Glutamatergic neuron (in vitro differentiated cells): ENCODE results near the gene TTLL1. TPM values are rescaled to one million over a fixed set of nuclear protein-coding genes. Genes with fewer than 3 reads are reported as not detected.

Source experiments
- DNase-seq: peaks from one replicate; pipeline ENCODE4 v3.0.0; 2022
- H3K27ac Mint-ChIP-seq: one replicate; pipeline ENCODE4 v1.8.0; 2020; ENCODE audit warnings: mild to moderate bottlenecking, mixed read lengths, inconsistent platforms; ENCODE audit not compliant: unreplicated experiment
- H3K27me3 Mint-ChIP-seq: one replicate; pipeline ENCODE4 v1.8.0; 2020; ENCODE audit warnings: mild to moderate bottlenecking, moderate library complexity, mixed read lengths, inconsistent platforms; ENCODE audit not compliant: unreplicated experiment
- H3K36me3 Mint-ChIP-seq: one replicate; pipeline ENCODE4 v1.8.0; 2020; ENCODE audit warnings: mild to moderate bottlenecking, mixed read lengths, inconsistent platforms; ENCODE audit not compliant: unreplicated experiment
- H3K4me1 Mint-ChIP-seq: one replicate; pipeline ENCODE4 v1.8.0; 2020; ENCODE audit warnings: mild to moderate bottlenecking, low read depth, mixed read lengths, inconsistent platforms; ENCODE audit not compliant: unreplicated experiment
- H3K4me3 Mint-ChIP-seq: one replicate; pipeline ENCODE4 v1.8.0; 2020; ENCODE audit warnings: mild to moderate bottlenecking, mixed read lengths, inconsistent platforms; ENCODE audit not compliant: unreplicated experiment
- H3K9me3 Mint-ChIP-seq: one replicate; pipeline ENCODE4 v1.8.0; 2020; ENCODE audit warnings: mild to moderate bottlenecking, moderate library complexity, mixed read lengths, inconsistent platforms; ENCODE audit not compliant: unreplicated experiment
- total RNA-seq: library from RNA; stranded (reverse); fragmentation: NEBNext Ultra II Directional; extraction: Animal tissue kit (Norgen Biotek cat#: 25700); gene quantifications from one replicate; pipeline ENCODE4 v1.2.1, GENCODE V29; 2021; ENCODE audit not compliant: unreplicated experiment
- TF ChIP-seq, protein P1 (sequence below): fragments of 200-600 bp; sonication (generic); IDR thresholded peaks from one replicate; pipeline ENCODE4 v1.5.0; 2021; ENCODE audit not compliant: partially characterized antibody, unreplicated experiment

TTLL1 gene
- total RNA-seq, 1 donor from 2014 or later = 22.0 TPM

DNA sequence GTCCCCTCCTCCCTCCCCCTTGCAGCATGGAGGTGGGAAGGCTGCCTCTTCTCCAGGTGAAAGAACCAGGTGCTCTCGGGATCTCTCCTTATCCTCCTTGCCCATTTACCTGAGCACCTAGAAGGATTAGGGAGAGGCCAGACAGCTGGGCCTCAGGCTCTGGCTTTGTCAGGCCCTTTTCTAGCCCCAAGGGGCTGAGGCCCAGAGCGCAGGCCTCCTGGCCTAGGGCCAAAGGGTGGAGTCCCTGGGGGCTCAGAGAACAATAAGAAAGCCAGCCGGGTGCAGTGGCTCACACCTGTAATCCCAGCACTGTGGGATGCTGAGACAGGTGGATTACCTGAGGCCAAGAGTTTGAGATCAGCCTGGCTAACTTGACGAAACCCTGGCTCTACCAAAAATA is 5.4 kb upstream of the TTLL1 start:
- Mint-ChIP-seq H3K9me3 (peaks cover 11% of the 10 kb centered on the region), H3K27ac (no peak overlapping the region), H3K27me3 (peaks cover 3% of the 10 kb centered on the region), H3K36me3 (peaks cover 10% of the 10 kb centered on the region), H3K4me3 (no peak overlapping the region), H3K4me1 (no peaks in the 10 kb centered on the region)
- DNase-seq = no peak
- TF ChIP-seq, protein P1, sequence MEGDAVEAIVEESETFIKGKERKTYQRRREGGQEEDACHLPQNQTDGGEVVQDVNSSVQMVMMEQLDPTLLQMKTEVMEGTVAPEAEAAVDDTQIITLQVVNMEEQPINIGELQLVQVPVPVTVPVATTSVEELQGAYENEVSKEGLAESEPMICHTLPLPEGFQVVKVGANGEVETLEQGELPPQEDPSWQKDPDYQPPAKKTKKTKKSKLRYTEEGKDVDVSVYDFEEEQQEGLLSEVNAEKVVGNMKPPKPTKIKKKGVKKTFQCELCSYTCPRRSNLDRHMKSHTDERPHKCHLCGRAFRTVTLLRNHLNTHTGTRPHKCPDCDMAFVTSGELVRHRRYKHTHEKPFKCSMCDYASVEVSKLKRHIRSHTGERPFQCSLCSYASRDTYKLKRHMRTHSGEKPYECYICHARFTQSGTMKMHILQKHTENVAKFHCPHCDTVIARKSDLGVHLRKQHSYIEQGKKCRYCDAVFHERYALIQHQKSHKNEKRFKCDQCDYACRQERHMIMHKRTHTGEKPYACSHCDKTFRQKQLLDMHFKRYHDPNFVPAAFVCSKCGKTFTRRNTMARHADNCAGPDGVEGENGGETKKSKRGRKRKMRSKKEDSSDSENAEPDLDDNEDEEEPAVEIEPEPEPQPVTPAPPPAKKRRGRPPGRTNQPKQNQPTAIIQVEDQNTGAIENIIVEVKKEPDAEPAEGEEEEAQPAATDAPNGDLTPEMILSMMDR = no peak

DNA sequence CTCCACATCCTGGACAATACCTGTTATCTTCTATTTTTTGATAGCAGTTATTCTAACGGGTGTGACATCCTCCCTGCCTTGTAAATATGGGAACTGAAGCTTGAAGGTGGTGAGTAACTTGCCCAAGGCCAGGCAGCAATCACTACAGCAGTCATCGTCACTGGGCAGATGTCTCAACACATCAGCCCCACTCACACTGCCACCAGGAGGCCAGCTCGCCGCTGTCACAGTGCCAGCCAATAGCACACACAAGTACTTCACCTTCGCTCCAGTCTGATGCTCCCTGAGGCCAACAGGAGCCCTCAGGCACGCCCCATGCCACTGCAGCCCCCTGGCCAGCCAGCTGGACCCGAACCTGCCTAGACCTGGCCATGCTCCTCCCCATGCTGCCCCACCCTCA is 4.9 kb upstream of the TTLL1 start:
- Mint-ChIP-seq H3K27me3 (peaks cover 2% of the 10 kb centered on the region), H3K9me3 (peaks cover 10% of the 10 kb centered on the region), H3K4me1 (no peaks in the 10 kb centered on the region), H3K4me3 (no peak overlapping the region), H3K36me3 (peaks cover 10% of the 10 kb centered on the region), H3K27ac (no peak overlapping the region)
- TF ChIP-seq, protein P1 = no peak
- DNase-seq = no peak

DNA sequence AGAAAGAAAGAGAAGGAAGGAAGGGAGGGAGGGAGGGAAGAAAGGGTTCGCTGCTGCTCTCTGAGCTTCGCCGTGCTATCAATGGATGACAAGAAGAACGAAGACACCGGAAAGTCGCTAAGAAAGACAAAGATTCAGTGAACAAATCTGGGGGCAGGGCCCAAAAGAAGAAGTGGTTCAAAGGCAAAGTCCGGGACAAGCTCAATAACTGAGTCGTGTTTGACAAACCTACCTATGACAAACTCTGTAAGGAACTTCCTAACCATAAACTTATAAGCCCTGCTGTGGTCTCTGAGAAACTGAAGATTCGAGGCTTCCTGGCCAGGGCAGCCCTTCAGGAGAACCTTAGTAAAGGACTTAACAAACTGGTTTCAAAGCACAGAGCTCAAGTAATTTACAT is 2.9 kb upstream of the TTLL1 start:
- H3K4me1 Mint-ChIP-seq = peaks cover 4% of the 10 kb centered on the region
- no peak overlapping the region for H3K27ac Mint-ChIP-seq
- H3K4me3 Mint-ChIP-seq = no peak overlapping the region
- H3K27me3 Mint-ChIP-seq = peaks cover 4% of the 10 kb centered on the region
- TF ChIP-seq, protein P1 = no peak
- no peak for DNase-seq
- peaks cover 14% of the 10 kb centered on the region for H3K9me3 Mint-ChIP-seq
- peaks cover 14% of the 10 kb centered on the region for H3K36me3 Mint-ChIP-seq

DNA sequence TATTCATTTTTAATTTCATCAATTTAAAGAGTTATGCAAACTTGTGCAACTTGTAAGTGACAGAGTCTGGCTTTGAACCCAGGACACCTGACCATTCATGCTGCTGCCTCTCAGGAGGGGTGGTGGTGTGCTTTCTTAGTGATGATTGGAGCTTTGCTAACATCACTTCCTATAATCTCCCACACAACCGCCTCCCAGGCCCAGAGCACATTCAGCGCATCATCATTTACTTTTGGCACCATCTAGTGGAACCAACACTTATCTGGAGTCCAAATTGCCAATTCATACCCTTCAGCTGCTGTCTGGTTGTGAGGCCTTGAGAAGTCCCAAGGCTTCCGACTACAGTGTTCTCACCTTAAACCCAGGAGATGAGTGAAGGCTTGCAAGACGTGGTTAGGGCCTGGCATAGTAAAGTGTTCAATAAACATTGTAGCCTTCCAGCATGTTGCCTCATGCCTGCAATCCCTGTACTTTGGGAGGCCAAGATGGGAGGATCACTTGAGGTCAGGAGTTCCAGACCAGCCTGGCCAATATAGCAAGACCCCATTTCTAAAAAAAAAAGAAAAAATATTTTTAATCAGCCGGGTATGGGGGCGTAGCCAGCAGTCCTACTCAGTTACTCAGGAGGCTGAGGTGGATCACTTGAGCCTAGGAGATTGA is 1.1 kb upstream of the TTLL1 start:
- H3K4me3 Mint-ChIP-seq = peak overlapping the region; percentile 38
- TF ChIP-seq, protein P1 = no peak
- H3K27me3 Mint-ChIP-seq = peaks cover 3% of the 10 kb centered on the region
- H3K36me3 Mint-ChIP-seq = peaks cover 9% of the 10 kb centered on the region
- H3K27ac Mint-ChIP-seq = no peak overlapping the region
- H3K4me1 Mint-ChIP-seq = peaks cover 6% of the 10 kb centered on the region
- DNase-seq = peak; percentile 50
- peaks cover 11% of the 10 kb centered on the region for H3K9me3 Mint-ChIP-seq

GRCh38 chr22:43088627-43088983 is 586 bp downstream of the TTLL1 start:
- Mint-ChIP-seq H3K9me3 (peaks cover 12% of the 10 kb centered on the region), H3K4me3 (peak overlapping the region; percentile 98), H3K4me1 (peaks cover 6% of the 10 kb centered on the region), H3K27ac (peak overlapping the region; percentile 89), H3K27me3 (peaks cover 3% of the 10 kb centered on the region), H3K36me3 (peaks cover 11% of the 10 kb centered on the region)
- DNase-seq = no peak
- TF ChIP-seq, protein P1 = no peak
